HepG2 (cell line): ENCODE results near the gene C12orf42. TPM values are rescaled to one million over a fixed set of nuclear protein-coding genes. Genes with fewer than 3 reads are reported as not detected.

ENCODE experiments used
- ATAC-seq: fragments of 200-7000 bp; cut with Tn5 transposase; 3 replicates; pipeline ENCODE4 v1.9.1; 2020; ENCODE audit warnings: mild to moderate bottlenecking, moderate library complexity
- BruUV-seq: library from RNA; stranded (reverse); fragments of 400-500 nt; replicated peaks from 2 replicates; lab custom pipeline; 2021; lab: Mats Ljungman, UMichigan
- CTCF ChIA-PET: fragments of 300-600 bp; formaldehyde crosslinking; extraction: SDS; loops from one replicate; lab custom pipeline; 2021; ENCODE audit warnings: low total read pairs, inconsistent platforms, low intra/inter-chr PET ratio; lab: Yijun Ruan, JAX
- POLR2A ChIA-PET: fragments of 350-600 bp; sonication (Branson Sonifier 250); formaldehyde crosslinking; loops from one replicate; lab custom pipeline; 2020; ENCODE audit warnings: antibody characterized with exemption, inconsistent platforms; lab: Yijun Ruan, JAX
- DNase-seq: peaks from one replicate; pipeline ENCODE4 v3.0.0-alpha.2; 2015; ENCODE audit warnings: low spot score
- FAIRE-seq: peaks from 3 replicates; lab custom pipeline; 2011; peaks lifted over from hg19 to GRCh38; lab: Jason Lieb, UNC
- H2AFZ ChIP-seq: one replicate; pipeline ENCODE4 v1.6.1; 2011; ENCODE audit warnings: low read length, inconsistent platforms
- H3K27ac ChIP-seq: fragments of 300-600 bp; 3 replicates; pipeline ENCODE4 v1.8.0; 2011; ENCODE audit warnings: mixed run types, mild to moderate bottlenecking, mixed read lengths, low read length, inconsistent platforms; ENCODE audit not compliant: insufficient read depth; ENCODE audit errors: extremely low read length
- H3K27me3 ChIP-seq, 2 experiments: fragments of 200-600 bp in 1 of 2; 2 replicates in 1 of 2; 3 replicates in 1 of 2; pipeline versions ENCODE4 v1.6.0 to v1.8.0; 2011; ENCODE audit warnings: low read length in 2 of 2, mild to moderate bottlenecking in 2 of 2, moderate library complexity in 2 of 2, inconsistent platforms in 1 of 2; ENCODE audit not compliant: insufficient read depth in 2 of 2, control insufficient read depth in 1 of 2
- H3K36me3 ChIP-seq, 2 experiments: fragments of 200-600 bp in 1 of 2; replicated peaks in 1 of 2; 2 replicates in 1 of 2; 3 replicates in 1 of 2; pipeline versions ENCODE4 v1.5.1 to v1.8.0; 2011; ENCODE audit warnings: low read length in 2 of 2, inconsistent platforms in 1 of 2; ENCODE audit not compliant: insufficient read depth in 2 of 2, control insufficient read depth in 1 of 2
- H3K4me1 ChIP-seq: 2 replicates; pipeline ENCODE4 v1.5.1; 2012; ENCODE audit warnings: low read length, inconsistent platforms; ENCODE audit not compliant: insufficient read depth
- H3K4me2 ChIP-seq: 2 replicates; pipeline ENCODE4 v1.6.0; 2011; ENCODE audit warnings: low read depth, low read length, inconsistent platforms
- H3K4me3 ChIP-seq, 3 experiments: fragments of 200-600 bp in 1 of 3; sonication (generic), shearing (Covaris generic) in 1 of 3; replicated peaks in 1 of 3; 2 replicates each; pipeline ENCODE4 v1.5.1; 2011 to 2016; ENCODE audit warnings: low read length in 3 of 3, inconsistent platforms in 2 of 3, low read depth in 2 of 3, mild to moderate bottlenecking in 2 of 3, control low read depth in 1 of 3, mixed read lengths in 1 of 3; ENCODE audit not compliant: insufficient read depth in 1 of 3
- H3K79me2 ChIP-seq: one replicate; pipeline ENCODE4 v1.6.1; 2011; ENCODE audit warnings: low read length, inconsistent platforms; ENCODE audit not compliant: insufficient read depth
- H3K9ac ChIP-seq: 2 replicates; pipeline ENCODE4 v1.6.0; 2011; ENCODE audit warnings: mild to moderate bottlenecking, low read depth, low read length, inconsistent platforms; ENCODE audit not compliant: insufficient read depth
- H3K9me3 ChIP-seq: 2 replicates; pipeline ENCODE4 v1.5.1; 2012; ENCODE audit warnings: mild to moderate bottlenecking, low read length
- H4K20me1 ChIP-seq: 2 replicates; pipeline ENCODE4 v1.6.0; 2011; ENCODE audit warnings: inconsistent platforms, mild to moderate bottlenecking, low read length, moderate library complexity; ENCODE audit not compliant: insufficient read depth
- ARID2 ChIP-seq: sonication (generic); formaldehyde crosslinking; IDR thresholded peaks from 2 replicates; pipeline ENCODE4 v1.8.1; 2022; ENCODE audit warnings: mild to moderate bottlenecking, missing genetic modification reagents, borderline replicate concordance
- ATF3 ChIP-seq: sonication (generic); formaldehyde crosslinking; IDR thresholded peaks from 2 replicates; pipeline ENCODE4 v1.4.0; 2020; ENCODE audit warnings: missing genetic modification reagents
- E2F2 ChIP-seq: sonication (generic); formaldehyde crosslinking; IDR thresholded peaks from 2 replicates; pipeline ENCODE4 v1.4.0; 2020; ENCODE audit warnings: missing genetic modification reagents, borderline replicate concordance
- RARA ChIP-seq: IDR thresholded peaks from 2 replicates; pipeline ENCODE4 v1.6.1; 2016; ENCODE audit warnings: missing genetic modification reagents, missing compliant biosample characterization
- SRY ChIP-seq: sonication (generic); formaldehyde crosslinking; IDR thresholded peaks from 2 replicates; pipeline ENCODE4 v1.8.0; 2022; ENCODE audit warnings: mild to moderate bottlenecking, missing genetic modification reagents
- TARDBP ChIP-seq: sonication (generic); formaldehyde crosslinking; IDR thresholded peaks from 2 replicates; pipeline ENCODE4 v1.8.0; 2022; ENCODE audit warnings: mild to moderate bottlenecking, missing genetic modification reagents
- THAP9 ChIP-seq: sonication (generic); formaldehyde crosslinking; IDR thresholded peaks from 2 replicates; pipeline ENCODE4; 2020; ENCODE audit warnings: missing genetic modification reagents, mild to moderate bottlenecking, borderline replicate concordance
- ZNF101 ChIP-seq: sonication (generic); formaldehyde crosslinking; IDR thresholded peaks from 2 replicates; pipeline ENCODE4 v1.4.0; 2020; ENCODE audit warnings: mild to moderate bottlenecking, low read depth, missing genetic modification reagents, borderline replicate concordance
- ZNF333 ChIP-seq: sonication (generic); formaldehyde crosslinking; IDR thresholded peaks from 2 replicates; pipeline ENCODE4 v1.4.0; 2020; ENCODE audit warnings: mild to moderate bottlenecking, missing genetic modification reagents, borderline replicate concordance
- ZNF503 ChIP-seq: sonication (generic); formaldehyde crosslinking; IDR thresholded peaks from 2 replicates; pipeline ENCODE4 v1.4.0; 2020; ENCODE audit warnings: missing genetic modification reagents
- ZNF609 ChIP-seq: sonication (generic); formaldehyde crosslinking; IDR thresholded peaks from 2 replicates; pipeline ENCODE4 v1.4.0; 2020; ENCODE audit warnings: mild to moderate bottlenecking, missing genetic modification reagents, borderline replicate concordance
- WGBS: methylation state at CpG from one replicate; pipeline ENCODE4 v1.1.6; 2017; ENCODE audit warnings: low lambda C conversion rate; 5-methylcytosine and 5-hydroxymethylcytosine counted together
- in situ Hi-C: cut with HindIII; loops from 2 replicates; pipeline ENCODE4 v1.10.0; 2017; ENCODE audit warnings: low pct_unique_long_range_greater_than_20kb; ENCODE audit not compliant: extremely low pct_ligation_motif_present
- intact Hi-C: fragments of 100-400 bp; cut with micrococcal nuclease; formaldehyde crosslinking; loops from one replicate; pipeline ENCODE4 v1.10.0; 2022; ENCODE audit not compliant: unreplicated experiment
- polyA plus RNA-seq, 8 experiments: library from polyadenylated mRNA; depleted of rRNA in 3 of 8; stranded (reverse) in 7 of 8; unstranded in 1 of 8; fragments of >200 nt; fragmentation: Illumina TruSeq in 4 of 8; extraction: Trizol in 4 of 8; gene quantifications; 2 replicates each; pipeline versions ENCODE4 v1.2.1 to v1.2.3, GENCODE V29; 2011 to 2016; ENCODE audit warnings: low read depth in 4 of 8, missing spikeins in 1 of 8, mixed read lengths in 1 of 8; ENCODE audit not compliant: insufficient read depth in 1 of 8
- total RNA-seq, 5 experiments: library from RNA; depleted of rRNA; stranded (reverse); fragments of >200 nt; fragmentation: Illumina TruSeq; extraction: Trizol; gene quantifications; 2 replicates each; pipeline ENCODE4 v1.2.3, GENCODE V29; 2016; ENCODE audit warnings: low read depth in 1 of 5

The C12orf42 gene
- total and polyA plus RNA-seq, 2 of the 13 experiments (the other 11 are each of a cell fraction or from before 2014, with no cell fraction given) = not detected

GRCh38 chr12:103422328-103422727 is 73.4 kb downstream of the C12orf42 start:
- Histone ChIP-seq H3K9me3 (no peaks in the 10 kb centered on the region), H3K4me1 (peaks cover 19% of the 10 kb centered on the region; the same call in 1 of the 2 replicates), H3K4me2 (no peak overlapping the region), H4K20me1 (no peaks in the 10 kb centered on the region), H3K36me3 (no peaks in the 10 kb centered on the region), H2AFZ (no peak overlapping the region), H3K9ac (no peak overlapping the region), H3K27me3 (no peaks in the 10 kb centered on the region; a peak in 1 of 5 replicates), H3K4me3 (no peak overlapping the region), H3K79me2 (no peaks in the 10 kb centered on the region), H3K27ac (no peak overlapping the region)
- TF ChIP-seq ZNF503 (no peak), ATF3 (CRISPR knock-in tag) (no peak), ZNF101 (CRISPR knock-in tag) (no peak), SRY (CRISPR knock-in tag) (no peak), RARA (no peak), THAP9 (CRISPR knock-in tag) (no peak), ZNF609 (CRISPR knock-in tag) (no peak), ARID2 (CRISPR knock-in tag) (no peak), TARDBP (CRISPR knock-in tag) (no peak), ZNF333 (CRISPR knock-in tag) (no peak), E2F2 (no peak)
- no peak for FAIRE-seq
- intact Hi-C loops (no loop called here), in situ Hi-C loops (no loop called here)
- no peak for DNase-seq
- WGBS = 35% methylated on average over 4 of the region's 4 CpGs
- ATAC-seq = no peak
- POLR2A ChIA-PET = no interaction called here
- CTCF ChIA-PET = no interaction called here
- BruUV-seq = no TSS peak
